Sigmoid colon (tissue), 3 donors: ENCODE measurements around the gene ZFHX2.

Experiments used
- CTCF ChIP-seq, 4 experiments: fragments of 450-650 bp in 3 of 4; fragments of 200-600 bp in 1 of 4; IDR thresholded peaks; one replicate each; pipeline ENCODE4 v1.5.1; 2016 to 2019; ENCODE audit warnings: antibody characterized with exemption in 4 of 4, mild to moderate bottlenecking in 3 of 4, moderate library complexity in 2 of 4
- POLR2A ChIP-seq, 2 donors: fragments of 450-650 bp; IDR thresholded peaks; one replicate each; pipeline ENCODE4 v1.6.1; 2016; ENCODE audit warnings: antibody characterized with exemption in 2 of 2, mild to moderate bottlenecking in 2 of 2, moderate library complexity in 2 of 2

DNA sequence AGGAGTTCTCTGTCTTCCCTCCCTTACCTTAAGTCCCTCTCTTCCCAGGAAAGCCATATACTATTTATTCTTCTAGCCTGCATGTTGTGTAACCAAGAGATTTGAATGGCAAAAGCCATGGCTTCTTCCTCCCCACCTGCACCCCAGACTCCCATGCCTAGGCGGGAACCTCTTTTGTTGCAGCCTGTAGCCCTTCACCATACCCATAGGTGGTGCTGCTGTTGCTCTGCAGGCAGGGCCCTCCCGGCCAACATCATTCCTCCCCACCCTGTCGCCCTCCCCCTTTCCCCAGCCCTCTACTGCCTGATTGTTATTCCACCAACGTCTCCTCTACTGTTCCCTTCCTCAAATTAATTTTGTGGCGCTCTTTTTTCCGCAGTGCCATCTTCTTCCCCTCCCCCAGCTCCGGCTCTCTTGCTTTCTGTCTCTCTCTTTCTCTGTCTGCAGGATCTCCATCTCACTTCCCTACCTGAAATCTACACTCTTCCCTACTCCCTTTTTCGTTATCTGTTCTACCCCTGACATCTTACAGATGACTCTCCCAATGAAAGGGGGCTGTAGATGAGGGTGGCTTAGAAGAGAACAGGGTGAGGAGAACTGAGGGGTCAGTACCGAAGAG lies 68.2 kb downstream of the ZFHX2 start:
- TF ChIP-seq POLR2A (IDR thresholded peaks at IDR 0.05) (no peak), CTCF (IDR thresholded peaks at IDR 0.05) (no peak)
